Pancreas (tissue), 10 donors: ENCODE data around the gene CELA2B. TPM values are rescaled to one million over a fixed set of nuclear protein-coding genes. Genes with fewer than 3 reads are reported as not detected.

Experiments used
- ATAC-seq, 4 donors: fragments of 200-7000 bp; cut with Tn5 transposase; one replicate each; pipeline versions ENCODE4 v1.8.0 to v1.9.1; 2020; ENCODE audit warnings: mild to moderate bottlenecking in 4 of 4, moderate library complexity in 4 of 4
- DNase-seq, 6 donors: peaks; one replicate each; pipeline ENCODE4 v3.0.0-alpha.2; 2020
- FAIRE-seq: peaks from 2 replicates; lab custom pipeline; 2012; peaks lifted over from hg19 to GRCh38; lab: Jason Lieb, UNC
- H3K27ac ChIP-seq, 4 donors: fragments of 200-600 bp; sonication (generic); 1 replicate in 3 of 4; 2 replicates in 1 of 4; pipeline versions ENCODE4 v1.5.0 to v1.8.0; 2020
- H3K27me3 ChIP-seq, 4 donors: fragments of 200-600 bp; one replicate each; pipeline ENCODE4 v1.8.0; 2021
- H3K36me3 ChIP-seq, 3 donors: fragments of 200-600 bp; sonication (generic) in 1 of 3; one replicate each; pipeline versions ENCODE4 v1.5.0 to v1.8.0; 2020 to 2021
- H3K4me1 ChIP-seq, 3 donors: fragments of 200-600 bp; one replicate each; pipeline ENCODE4 v1.8.0; 2021
- H3K4me3 ChIP-seq, 4 donors: fragments of 200-600 bp; sonication (generic) in 2 of 4; one replicate each; pipeline versions ENCODE4 v1.5.0 to v1.8.0; 2020 to 2021
- H3K9me3 ChIP-seq, 4 donors: fragments of 200-600 bp; one replicate each; pipeline ENCODE4 v1.8.0; 2021
- CTCF ChIP-seq, 4 donors: fragments of 200-600 bp; sonication (generic) in 3 of 4; IDR thresholded peaks; one replicate each; pipeline versions ENCODE4 v1.5.0 to v1.8.0; 2021; ENCODE audit warnings: antibody characterized with exemption in 4 of 4
- WGBS, 2 donors: extraction: QIAGEN DNeasy Blood & Tissue Kit; methylation state at CpG; one replicate each; pipeline ENCODE4 v1.1.7; 2013; 5-methylcytosine and 5-hydroxymethylcytosine counted together
- intact Hi-C, 3 donors: fragments of 100-400 bp; cut with DNase I; formaldehyde crosslinking; loops; one replicate each; pipeline versions ENCODE4 v1.11.1 to v1.14.2; 2022
- polyA plus RNA-seq, 2 donors: library from polyadenylated mRNA; stranded (reverse); fragments of 200-250 nt; gene quantifications; one replicate each; pipeline ENCODE4 v1.2.3, GENCODE V29; 2013
- total RNA-seq, 6 donors: library from RNA; stranded (reverse); fragmentation: NEBNext Ultra II Directional in 4 of 6; extraction: Animal tissue kit (Norgen Biotek cat#: 25700) in 4 of 6; gene quantifications; one replicate each; pipeline versions ENCODE4 v1.2.1 to v1.2.4, GENCODE V29; 2021 to 2023
- donor health status: healthy with polysubstance abuse.
- donor health status: DM: no; HTN: no; CAD: no; lungs with moderate emphysema.
- donor health status: DM: no; HTN: no; CAD: no.
- donor health status: control.
- donor health status: control.
- donor health status: Bipolar disorder and iron deficiency.
- donor health status: DM: yes; HTN: yes; CAD: no.
- donor health status: DM: no; HTN: no; CAD: no.
- donor health status: DM: no; HTN: no; CAD: no.
- donor health status: DM: yes; HTN: yes; CAD: no.

The CELA2B gene
- total and polyA plus RNA-seq, 8 donors = 186 to 2,290 (median 558) TPM

GRCh38 chr1:15429701-15430149 lies 46.2 kb upstream of the CELA2B start:
- 54 to 71% methylated on average over 19 of the region's 19 CpGs for WGBS, 2 donors
- DNase-seq (peak in 3 of 6 donors; percentile 60 to 79 (median 68)), FAIRE-seq (no peak), ATAC-seq (no peak)
- no peaks in the 10 kb centered on the region for H3K27me3 ChIP-seq
- peak overlapping the region in 3 of 4 donors; percentile 46 to 85 (median 82) for H3K27ac ChIP-seq
- intact Hi-C loops = loop anchor here in 2 of 3 donors (5.0 to 10.0 kb wide), 2 partner anchors 102 to 285 kb away; no protein-coding TSS in a partner anchor
- no peak overlapping the region for H3K4me3 ChIP-seq
- H3K36me3 ChIP-seq = peaks cover 0 to 16% (median 0%) of the 10 kb centered on the region in 3 donors
- H3K4me1 ChIP-seq = peaks cover 24 to 48% (median 26%) of the 10 kb centered on the region in 3 donors
- no peaks in the 10 kb centered on the region for H3K9me3 ChIP-seq
- TF ChIP-seq CTCF (IDR thresholded peaks at IDR 0.05) = no peak

GRCh38 chr1:15430787-15431570 lies 44.9 kb upstream of the CELA2B start:
- 37 to 39% methylated on average over 19 of the region's 19 CpGs for WGBS, 2 donors
- no peaks in the 10 kb centered on the region for H3K9me3 ChIP-seq
- TF ChIP-seq CTCF (IDR thresholded peaks at IDR 0.05) = peak; percentile 91 to 94 (median 92)
- DNase-seq (peak; percentile 76 to 94 (median 87)), FAIRE-seq (no peak), ATAC-seq (peak; percentile 57 to 76 (median 70))
- H3K36me3 ChIP-seq = peaks cover 0 to 13% (median 0%) of the 10 kb centered on the region in 3 donors
- intact Hi-C loops = loop anchor here in 1 of 3 donors (5.0 to 10.0 kb wide), 2 partner anchors 104 to 286 kb away; no protein-coding TSS in a partner anchor
- H3K4me3 ChIP-seq = no peak overlapping the region
- peaks cover 13 to 36% (median 24%) of the 10 kb centered on the region in 3 donors for H3K4me1 ChIP-seq
- no peaks in the 10 kb centered on the region for H3K27me3 ChIP-seq
- H3K27ac ChIP-seq = peak overlapping the region; percentile 61 to 85 (median 81)

- no peaks in the 10 kb centered on the region for H3K9me3 ChIP-seq
- H3K27ac ChIP-seq = peak overlapping the region; percentile 61 to 85 (median 81)
- no peak overlapping the region for H3K4me3 ChIP-seq
- FAIRE-seq (no peak), ATAC-seq (no peak), DNase-seq (peak in 2 of 6 donors; percentile 44 to 58)
- peaks cover 12 to 34% (median 23%) of the 10 kb centered on the region in 3 donors for H3K4me1 ChIP-seq
- WGBS, 2 donors = 50 to 53% methylated on average over 4 of the region's 4 CpGs
- H3K36me3 ChIP-seq = peaks cover 0 to 9% (median 0%) of the 10 kb centered on the region in 3 donors
- TF ChIP-seq CTCF (IDR thresholded peaks at IDR 0.05) = no peak
- intact Hi-C loops = loop anchor here in 1 of 3 donors (5.0 to 10.0 kb wide), 2 partner anchors 104 to 287 kb away; no protein-coding TSS in a partner anchor
- no peaks in the 10 kb centered on the region for H3K27me3 ChIP-seq
Observed at GRCh38 chr1:15431571-15431948, 44.3 kb upstream of the CELA2B start.

GRCh38 chr1:15432324-15432723 lies 43.6 kb upstream of the CELA2B start:
- intact Hi-C loops = loop anchor here in 1 of 3 donors (5.0 to 10.0 kb wide), 2 partner anchors 105 to 288 kb away; no protein-coding TSS in a partner anchor

More at GRCh38 chr1:15432324-15432723, 43.6 kb upstream of the CELA2B start:
- WGBS, 2 donors = 20 to 22% methylated on average over 9 of the region's 9 CpGs
- H3K27me3 ChIP-seq = no peaks in the 10 kb centered on the region
- no peaks in the 10 kb centered on the region for H3K9me3 ChIP-seq
- peaks cover 0 to 9% (median 0%) of the 10 kb centered on the region in 3 donors for H3K36me3 ChIP-seq
- no peak for TF ChIP-seq CTCF (IDR thresholded peaks at IDR 0.05)
- no peak overlapping the region for H3K4me3 ChIP-seq
- ATAC-seq (peak; percentile 68 to 77 (median 70)), DNase-seq (peak; percentile 87 to 96 (median 94)), FAIRE-seq (no peak)
- H3K4me1 ChIP-seq = peaks cover 13 to 37% (median 31%) of the 10 kb centered on the region in 3 donors
- peak overlapping the region; percentile 61 to 85 (median 81) for H3K27ac ChIP-seq
